HCT116 (cell line): ENCODE data around the gene ACER3. TPM values are rescaled to one million over a fixed set of nuclear protein-coding genes. Genes with fewer than 3 reads are reported as not detected.

ENCODE experiments used
- ATAC-seq: fragments of 200-7000 bp; cut with Tn5 transposase; 2 replicates; pipeline ENCODE4 v1.9.1; 2020; ENCODE audit warnings: mild to moderate bottlenecking, moderate library complexity
- BruUV-seq: library from RNA; stranded (reverse); fragments of 400-500 nt; replicated peaks from 2 replicates; lab custom pipeline; 2021; lab: Mats Ljungman, UMichigan
- CTCF ChIA-PET: fragments of 300-600 bp; sonication (Branson Sonifier 250); formaldehyde crosslinking; loops from one replicate; lab custom pipeline; 2021; ENCODE audit warnings: antibody characterized with exemption; lab: Charles Lee
- POLR2A ChIA-PET: fragments of 300-600, 350-600 bp; sonication (Branson Sonifier 250); formaldehyde crosslinking; loops from one replicate; lab custom pipeline; 2021; ENCODE audit warnings: antibody characterized with exemption; lab: Charles Lee
- RAD21 ChIA-PET, 2 experiments: fragments of 300-600 bp; sonication (Branson Sonifier 250); formaldehyde crosslinking; loops; one replicate each; lab custom pipeline; 2023; ENCODE audit warnings: low total read pairs in 2 of 2; ENCODE audit not compliant: uncharacterized antibody in 2 of 2, unreplicated experiment in 2 of 2, low non-redundant PET in 1 of 2; lab: Charles Lee
- DNase-seq: peaks from one replicate; pipeline ENCODE4 v3.0.0-alpha.2; 2010; ENCODE audit warnings: low read depth, low spot score
- H2AFZ ChIP-seq: fragments of 200-600 bp; shearing (Covaris generic), sonication (generic); 2 replicates; pipeline ENCODE4 v1.6.1; 2017; ENCODE audit warnings: low read depth, mixed run types, mixed read lengths, antibody characterized with exemption, low read length; ENCODE audit not compliant: poor library complexity, severe bottlenecking
- H3K27ac ChIP-seq: 2 replicates; pipeline ENCODE4 v1.5.1; 2012; ENCODE audit warnings: low read depth, low read length
- H3K27me3 ChIP-seq: fragments of 200-600 bp; sonication (generic); 2 replicates; pipeline ENCODE4 v1.6.1; 2016; ENCODE audit warnings: mixed run types, low read length, mixed read lengths; ENCODE audit not compliant: insufficient read depth
- H3K36me3 ChIP-seq, 2 experiments: fragments of 200-500 bp in 1 of 2; fragments of 200-600 bp in 1 of 2; sonication (Bioruptor generic) in 1 of 2; sonication (generic) in 1 of 2; 2 replicates each; pipeline versions ENCODE4 v1.5.1 to v1.6.1; 2014 to 2016; ENCODE audit warnings: low read length in 2 of 2, inconsistent platforms in 1 of 2, mixed read lengths in 1 of 2, mixed run types in 1 of 2; ENCODE audit not compliant: insufficient read depth in 2 of 2, control insufficient read depth in 1 of 2
- H3K4me1 ChIP-seq, 2 experiments: fragments of 200-600 bp in 1 of 2; sonication (generic) in 1 of 2; 2 replicates each; pipeline versions ENCODE4 v1.5.1 to v1.6.1; 2012 to 2017; ENCODE audit warnings: low read length in 2 of 2, inconsistent platforms in 1 of 2, mild to moderate bottlenecking in 1 of 2, mixed read lengths in 1 of 2, mixed run types in 1 of 2, moderate library complexity in 1 of 2; ENCODE audit not compliant: insufficient read depth in 2 of 2, control insufficient read depth in 1 of 2
- H3K4me2 ChIP-seq: fragments of 200-600 bp; sonication (generic); 2 replicates; pipeline ENCODE4 v1.6.1; 2017; ENCODE audit warnings: mixed run types, low read length, mixed read lengths
- H3K4me3 ChIP-seq, 2 experiments: fragments of 200-600 bp in 1 of 2; sonication (generic) in 1 of 2; replicated peaks in 1 of 2; 2 replicates each; pipeline ENCODE4 v1.5.1; 2011 to 2016; ENCODE audit warnings: low read length in 2 of 2, control low read depth in 1 of 2, low read depth in 1 of 2, mild to moderate bottlenecking in 1 of 2, mixed read lengths in 1 of 2, mixed run types in 1 of 2
- H3K79me2 ChIP-seq: fragments of 200-600 bp; sonication (generic); 2 replicates; pipeline ENCODE4 v1.6.1; 2017; ENCODE audit warnings: mild to moderate bottlenecking, mixed run types, low read length, moderate library complexity, mixed read lengths; ENCODE audit not compliant: insufficient read depth
- H3K9ac ChIP-seq: fragments of 200-600 bp; sonication (generic); 2 replicates; pipeline ENCODE4 v1.6.1; 2016; ENCODE audit warnings: low read length, mixed read lengths
- H3K9me2 ChIP-seq: fragments of 200-600 bp; sonication (generic), shearing (Covaris generic); 2 replicates; pipeline ENCODE4 v1.6.1; 2017; ENCODE audit warnings: mixed run types, mild to moderate bottlenecking, moderate library complexity; ENCODE audit not compliant: insufficient read depth
- H3K9me3 ChIP-seq, 2 experiments: fragments of 200-500 bp in 1 of 2; fragments of 200-600 bp in 1 of 2; sonication (Bioruptor generic) in 1 of 2; sonication (generic) in 1 of 2; 2 replicates each; pipeline ENCODE4 v1.6.1; 2014 to 2017; ENCODE audit warnings: low read length in 2 of 2, mixed read lengths in 2 of 2, inconsistent platforms in 1 of 2, low read depth in 1 of 2, mild to moderate bottlenecking in 1 of 2, mixed run types in 1 of 2, moderate library complexity in 1 of 2; ENCODE audit not compliant: control insufficient read depth in 1 of 2, insufficient read depth in 1 of 2
- H4K20me1 ChIP-seq: fragments of 200-600 bp; sonication (generic), shearing (Covaris generic); 2 replicates; pipeline ENCODE4 v1.6.1; 2017; ENCODE audit warnings: mixed run types, mild to moderate bottlenecking, moderate library complexity; ENCODE audit not compliant: insufficient read depth
- ATF3 ChIP-seq: IDR thresholded peaks from 2 replicates; pipeline ENCODE4 v1.6.1; 2012
- CEBPB ChIP-seq: IDR thresholded peaks from 2 replicates; pipeline ENCODE4 v1.6.1; 2012; ENCODE audit warnings: low read depth
- CTCF ChIP-seq, 3 experiments: fragments of 200-600 bp in 1 of 3; sonication (generic) in 1 of 3; IDR thresholded peaks in 2 of 3; conservative IDR thresholded peaks in 1 of 3; 2 replicates each; pipeline ENCODE4 v1.5.1; 2012 to 2017; ENCODE audit warnings: low read depth in 2 of 3, low read length in 2 of 3, antibody characterized with exemption in 1 of 3, borderline replicate concordance in 1 of 3, control low read depth in 1 of 3, mild to moderate bottlenecking in 1 of 3, mixed read lengths in 1 of 3, mixed run types in 1 of 3, moderate library complexity in 1 of 3; ENCODE audit not compliant: insufficient read depth in 1 of 3
- EGR1 ChIP-seq: IDR thresholded peaks from 2 replicates; pipeline ENCODE4 v1.6.1; 2012; ENCODE audit warnings: low read depth
- ELF1 ChIP-seq: IDR thresholded peaks from 2 replicates; pipeline ENCODE4 v1.6.1; 2012; ENCODE audit warnings: low read depth, borderline replicate concordance
- EZH2 ChIP-seq: fragments of 200-600 bp; sonication (generic); IDR thresholded peaks from 2 replicates; pipeline ENCODE4 v1.6.1; 2017; ENCODE audit warnings: antibody characterized with exemption, mixed run types
- EZH2phosphoT487 ChIP-seq: fragments of 200-600 bp; IDR thresholded peaks from 2 replicates; pipeline ENCODE4 v1.6.1; 2018; ENCODE audit warnings: antibody characterized with exemption, borderline replicate concordance
- FOSL1 ChIP-seq: IDR thresholded peaks from 2 replicates; pipeline ENCODE4 v1.6.1; 2012; ENCODE audit warnings: low read depth
- JUND ChIP-seq: IDR thresholded peaks from 2 replicates; pipeline ENCODE4 v1.6.1; 2012
- MAX ChIP-seq: IDR thresholded peaks from 2 replicates; pipeline ENCODE4 v1.6.1; 2012
- POLR2A ChIP-seq: IDR thresholded peaks from 2 replicates; pipeline ENCODE4 v1.7.0; 2011; ENCODE audit warnings: borderline replicate concordance; ENCODE audit not compliant: insufficient read depth, insufficient read length; ENCODE audit errors: extremely low read depth
- RAD21 ChIP-seq: IDR thresholded peaks from 2 replicates; pipeline ENCODE4 v1.6.1; 2012; ENCODE audit warnings: low read depth, mild to moderate bottlenecking
- TCF7L2 ChIP-seq: IDR thresholded peaks from 2 replicates; pipeline ENCODE4 v1.7.0; 2011; ENCODE audit warnings: borderline replicate concordance, inconsistent platforms; ENCODE audit not compliant: insufficient read depth, insufficient read length; ENCODE audit errors: extremely low read depth
- YY1 ChIP-seq: IDR thresholded peaks from 2 replicates; pipeline ENCODE4 v1.6.1; 2011; ENCODE audit warnings: low read length, low read depth, moderate library complexity, mild to moderate bottlenecking; ENCODE audit not compliant: insufficient replicate concordance; ENCODE audit errors: extremely low read depth
- ZBTB33 ChIP-seq: IDR thresholded peaks from 2 replicates; pipeline ENCODE4 v1.6.1; 2011; ENCODE audit warnings: mild to moderate bottlenecking, low read length, moderate library complexity; ENCODE audit not compliant: insufficient replicate concordance; ENCODE audit errors: extremely low read depth
- ZFX ChIP-seq: fragments of 450-650 bp; IDR thresholded peaks from 2 replicates; pipeline ENCODE4 v1.6.1; 2017
- ZNF274 ChIP-seq: fragments of 200-500 bp; sonication (Bioruptor generic); IDR thresholded peaks from 2 replicates; pipeline ENCODE4 v1.6.1; 2014; ENCODE audit warnings: mild to moderate bottlenecking, low read depth, low read length, inconsistent platforms
- intact Hi-C: fragments of 100-400 bp; cut with micrococcal nuclease; formaldehyde crosslinking; loops from 2 replicates; pipeline ENCODE4 v1.10.0; 2022
- total RNA-seq: library from RNA; stranded (reverse); gene quantifications from one replicate; pipeline ENCODE4 v1.2.1, GENCODE V29; 2021; ENCODE audit not compliant: unreplicated experiment

ACER3 gene
- total RNA-seq, 1 experiment from 2014 or later: 19.1 TPM

DNA sequence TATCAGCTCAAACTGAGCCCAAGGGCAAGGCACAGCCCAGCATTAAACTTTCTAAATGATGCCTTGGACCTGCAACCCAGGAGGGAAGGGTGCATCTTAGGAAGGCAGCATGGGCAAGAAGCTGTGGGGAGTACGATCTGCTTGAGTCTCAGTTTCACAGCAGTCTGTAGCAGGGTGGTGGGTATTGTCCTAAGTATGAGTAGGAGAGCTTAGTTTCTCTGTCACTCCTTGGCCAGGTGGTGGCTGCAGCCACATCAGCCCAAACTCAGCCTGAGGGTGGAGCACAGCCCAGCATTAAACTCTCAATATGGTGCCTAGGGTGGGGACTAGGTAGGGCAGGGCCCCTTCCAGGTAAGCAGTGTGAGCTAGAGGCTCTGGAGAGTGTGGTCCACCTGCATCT lies 85.5 kb downstream of the ACER3 start:
- DNase-seq (no peak), ATAC-seq (no peak)
- Histone ChIP-seq H3K4me1 (no peaks in the 10 kb centered on the region), H3K9me3 (no peaks in the 10 kb centered on the region; a peak in 1 of 4 replicates), H3K9ac (no peak overlapping the region), H3K4me2 (no peak overlapping the region), H3K9me2 (no peaks in the 10 kb centered on the region), H2AFZ (no peak overlapping the region), H4K20me1 (no peaks in the 10 kb centered on the region), H3K27ac (no peak overlapping the region), H3K4me3 (no peak overlapping the region), H3K27me3 (no peaks in the 10 kb centered on the region), H3K36me3 (no peaks in the 10 kb centered on the region), H3K79me2 (no peaks in the 10 kb centered on the region; the same call in 1 of the 2 replicates)
- ChIA-PET CTCF (no interaction called here), POLR2A (no interaction called here), RAD21 (no interaction called here)
- no peak for TF ChIP-seq ZFX
- no peak for TF ChIP-seq CEBPB
- TF ChIP-seq EZH2phosphoT487: no peak
- no peak for TF ChIP-seq EGR1
- no peak for TF ChIP-seq YY1
- TF ChIP-seq EZH2: no peak
- no peak for TF ChIP-seq MAX
- no peak for TF ChIP-seq TCF7L2
- TF ChIP-seq ATF3: no peak
- TF ChIP-seq ZBTB33: no peak
- no peak for TF ChIP-seq RAD21
- TF ChIP-seq JUND: no peak
- no peak for TF ChIP-seq POLR2A
- TF ChIP-seq ZNF274: no peak
- TF ChIP-seq FOSL1: no peak
- no peak for TF ChIP-seq CTCF (IDR thresholded peaks at IDR 0.05 in 2 of 3, conservative IDR thresholded peaks at IDR 0.05 in 1 of 3; ENCODE audit: borderline replicate concordance in 1 of 3, insufficient read depth in 1 of 3, low read depth in 2 of 3, low read length in 2 of 3)
- no peak for TF ChIP-seq ELF1
- no TSS peak for BruUV-seq
- intact Hi-C loops: no loop called here
